Nephron progenitor cell (in vitro differentiated cells): ENCODE measurements around the gene TSPAN4.

Source experiments
- DNase-seq: peaks from one replicate; pipeline ENCODE4 v3.0.0; 2021
- H3K27ac Mint-ChIP-seq: 2 replicates; pipeline ENCODE4 v1.8.0; 2021; ENCODE audit warnings: mild to moderate bottlenecking, moderate library complexity, mixed read lengths
- H3K27me3 Mint-ChIP-seq: 2 replicates; pipeline ENCODE4 v1.8.0; 2021; ENCODE audit warnings: mild to moderate bottlenecking, low read depth, mixed read lengths; ENCODE audit not compliant: poor library complexity
- H3K36me3 Mint-ChIP-seq: 2 replicates; pipeline ENCODE4 v1.8.0; 2021; ENCODE audit warnings: low read depth, mixed read lengths
- H3K4me1 Mint-ChIP-seq: 2 replicates; pipeline ENCODE4 v1.8.0; 2021; ENCODE audit warnings: mixed read lengths
- H3K4me3 Mint-ChIP-seq: 2 replicates; pipeline ENCODE4 v1.8.0; 2021; ENCODE audit warnings: mild to moderate bottlenecking, moderate library complexity, mixed read lengths
- H3K9me3 Mint-ChIP-seq: 2 replicates; pipeline ENCODE4 v1.8.0; 2021; ENCODE audit warnings: mild to moderate bottlenecking, moderate library complexity, mixed read lengths
- CTCF ChIP-seq: fragments of 200-600 bp; sonication (generic); IDR thresholded peaks from 2 replicates; pipeline ENCODE4 v1.5.0; 2021; ENCODE audit warnings: antibody characterized with exemption

TSPAN4 gene

GRCh38 chr11:905952-906351, 63.3 kb downstream of the TSPAN4 start:
- peaks cover 25% of the 10 kb centered on the region for H3K36me3 Mint-ChIP-seq
- H3K4me1 Mint-ChIP-seq = peaks cover 10% of the 10 kb centered on the region
- H3K27me3 Mint-ChIP-seq = no peaks in the 10 kb centered on the region
- H3K9me3 Mint-ChIP-seq = no peaks in the 10 kb centered on the region
- no peak for DNase-seq
- no peak for TF ChIP-seq CTCF
- H3K27ac Mint-ChIP-seq = no peak overlapping the region
- H3K4me3 Mint-ChIP-seq = no peak overlapping the region

GRCh38 chr11:907668-908067, 65.0 kb downstream of the TSPAN4 start:
- H3K9me3 Mint-ChIP-seq = no peaks in the 10 kb centered on the region
- no peak for DNase-seq
- H3K36me3 Mint-ChIP-seq = peaks cover 19% of the 10 kb centered on the region
- H3K27me3 Mint-ChIP-seq = peaks cover 2% of the 10 kb centered on the region
- peaks cover 16% of the 10 kb centered on the region for H3K4me1 Mint-ChIP-seq
- TF ChIP-seq CTCF = no peak
- H3K27ac Mint-ChIP-seq = no peak overlapping the region
- H3K4me3 Mint-ChIP-seq = peak overlapping the region; percentile 20

- DNase-seq = no peak
- no peak for TF ChIP-seq CTCF
- peak overlapping the region; percentile 32 for H3K27ac Mint-ChIP-seq
Observed at GRCh38 chr11:908273-908672, 65.6 kb downstream of the TSPAN4 start.

GRCh38 chr11:909406-909805, 66.8 kb downstream of the TSPAN4 start:
- DNase-seq = no peak
- H3K4me1 Mint-ChIP-seq = peaks cover 16% of the 10 kb centered on the region
- H3K27me3 Mint-ChIP-seq = peaks cover 5% of the 10 kb centered on the region
- no peak overlapping the region for H3K27ac Mint-ChIP-seq
- peak overlapping the region; percentile 93 for H3K4me3 Mint-ChIP-seq
- H3K36me3 Mint-ChIP-seq = peaks cover 11% of the 10 kb centered on the region
- TF ChIP-seq CTCF = no peak
- H3K9me3 Mint-ChIP-seq = no peaks in the 10 kb centered on the region

More at GRCh38 chr11:908273-908672, 65.6 kb downstream of the TSPAN4 start:
- Mint-ChIP-seq H3K4me3 (peak overlapping the region; percentile 20), H3K36me3 (peaks cover 19% of the 10 kb centered on the region), H3K27me3 (peaks cover 5% of the 10 kb centered on the region), H3K9me3 (no peaks in the 10 kb centered on the region), H3K4me1 (peaks cover 16% of the 10 kb centered on the region)

- H3K9me3 Mint-ChIP-seq = no peaks in the 10 kb centered on the region
- peak overlapping the region; percentile 51 for H3K27ac Mint-ChIP-seq
- DNase-seq = peak; percentile 59
- H3K36me3 Mint-ChIP-seq = peaks cover 9% of the 10 kb centered on the region
- TF ChIP-seq CTCF = no peak
- peak overlapping the region; percentile 93 for H3K4me3 Mint-ChIP-seq
- peaks cover 5% of the 10 kb centered on the region for H3K27me3 Mint-ChIP-seq
- peaks cover 16% of the 10 kb centered on the region for H3K4me1 Mint-ChIP-seq
Observed at GRCh38 chr11:910044-910588, 67.5 kb downstream of the TSPAN4 start.

GRCh38 chr11:910589-911030, 68.0 kb downstream of the TSPAN4 start, which contains the start of gene CHID1:
CHID1 (minus strand) TSS chr11:910810; CDS start chr11:904816, 5,994 bp downstream.
- peak within 1 kb of the TSS; percentile 93 for H3K4me3 Mint-ChIP-seq
- TF ChIP-seq CTCF = no peak
- peak within 1 kb of the TSS; percentile 94 for H3K27ac Mint-ChIP-seq
- no peaks in the 10 kb centered on the region for H3K9me3 Mint-ChIP-seq
- H3K36me3 Mint-ChIP-seq = peaks cover 7% of the 10 kb centered on the region
- peaks cover 5% of the 10 kb centered on the region for H3K27me3 Mint-ChIP-seq
- H3K4me1 Mint-ChIP-seq = peaks cover 16% of the 10 kb centered on the region
- peak; percentile 88 for DNase-seq
